Measurements from ENCODE around the gene CTRL.
"Not testable (repeated sequence)": the region's sequence is repeated elsewhere in the genome, so short reads cannot be mapped to it uniquely, and the experiment has no call there.

The CTRL gene

GRCh38 chr16:67940446-67941089, 8.9 kb upstream of the CTRL start:
- DNase-seq, result no peak

- no peak for DNase-seq
Measured at GRCh38 chr16:67939507-67940445, 8.1 kb upstream of the CTRL start.

DNA sequence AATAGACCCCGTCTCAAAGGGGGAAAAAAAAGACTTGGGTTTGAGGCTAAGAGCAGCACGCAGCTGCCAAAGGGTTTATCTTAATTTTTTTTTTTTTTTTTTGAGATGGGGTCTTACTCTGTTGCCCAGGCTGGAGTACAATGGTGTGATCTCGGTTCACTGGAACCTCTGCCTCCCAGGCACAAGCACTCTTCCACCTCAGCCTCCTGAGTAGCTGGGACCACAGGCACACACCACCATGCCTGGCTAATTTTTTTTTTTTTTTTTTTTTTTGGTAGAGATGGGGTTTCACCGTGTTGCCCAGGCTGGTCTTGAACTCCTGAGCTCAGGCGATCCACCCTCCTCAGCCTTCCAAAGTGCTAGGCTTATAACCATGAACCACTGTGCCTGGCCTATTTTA, 6.1 kb upstream of the CTRL start:
- DNase-seq, result not testable (repeated sequence)

- no peak for DNase-seq
Measured at GRCh38 chr16:67936880-67937605, 5.4 kb upstream of the CTRL start.

DNA sequence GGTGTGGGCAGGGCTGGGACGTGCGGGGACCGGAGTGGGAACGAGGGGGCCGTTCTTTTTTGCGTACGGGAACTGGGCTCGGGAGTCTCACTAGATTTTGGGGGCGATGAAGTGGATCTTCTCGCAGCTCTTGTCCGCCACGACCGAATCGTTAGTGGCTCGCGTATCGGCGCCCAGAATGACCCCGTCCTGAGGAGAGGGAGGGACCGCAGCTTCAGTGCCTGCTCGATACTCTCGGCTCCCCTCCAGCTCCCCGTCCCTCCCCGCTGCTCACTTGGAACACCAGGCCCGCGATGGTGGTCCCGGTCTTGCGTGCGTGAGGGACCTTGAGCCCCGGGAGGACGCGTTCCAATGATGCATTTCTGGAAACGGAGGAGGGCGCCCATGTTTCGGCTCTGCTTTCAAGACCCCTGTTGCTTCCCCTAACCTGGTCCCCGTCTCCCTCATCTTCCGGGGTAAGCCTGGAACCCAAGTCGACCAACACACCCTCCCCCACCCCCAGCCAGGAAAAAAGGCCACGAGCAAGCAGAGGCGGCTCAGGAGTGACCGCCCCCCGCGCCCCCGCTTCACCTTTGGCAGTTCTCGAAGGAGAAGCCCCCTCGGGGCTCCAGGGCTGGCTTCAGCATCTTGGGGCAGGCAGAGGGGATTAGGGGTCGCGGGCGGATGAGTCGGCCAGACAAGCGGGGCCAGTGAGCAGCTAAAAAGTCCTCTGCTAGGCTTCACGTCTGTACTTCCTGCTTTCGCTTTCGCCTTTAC, 4.6 kb upstream of the CTRL start, which contains the start of gene PSMB10:
TSS of gene PSMB10 (minus strand) at position 727 of the 756 bp plus-strand sequence. CDS start at position 626, 101 bp downstream.
- no peak for DNase-seq

- peak; percentile 91 for DNase-seq
Measured at GRCh38 chr16:67935402-67936123, 3.9 kb upstream of the CTRL start.

GRCh38 chr16:67935101-67935401, 3.4 kb upstream of the CTRL start:
- DNase-seq, result no peak

GRCh38 chr16:67934306-67935100, 2.8 kb upstream of the CTRL start:
- DNase-seq, result no peak

DNA sequence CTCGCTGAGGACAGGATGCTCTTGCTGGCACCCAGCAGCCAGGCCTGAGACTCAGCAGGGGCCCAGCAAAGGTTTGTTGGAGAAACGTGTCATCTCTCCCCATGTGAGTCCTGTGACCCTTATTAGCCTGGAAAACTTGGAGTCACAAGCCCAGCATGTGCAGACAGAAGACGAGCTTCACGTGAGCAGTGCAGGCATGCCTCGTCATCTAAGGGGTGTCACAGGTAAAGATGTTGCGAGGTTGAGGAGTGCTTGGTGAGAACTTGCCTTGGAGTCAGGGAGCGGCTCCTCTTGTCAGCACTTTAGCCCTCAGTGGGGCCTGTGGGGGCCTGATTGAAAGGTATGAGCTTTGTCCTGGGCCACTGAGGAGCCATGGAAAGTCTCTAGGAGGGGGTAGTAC, 2.1 kb upstream of the CTRL start:
- no peak for DNase-seq

GRCh38 chr16:67932462-67932840, 789 bp upstream of the CTRL start:
- no peak for DNase-seq

DNA sequence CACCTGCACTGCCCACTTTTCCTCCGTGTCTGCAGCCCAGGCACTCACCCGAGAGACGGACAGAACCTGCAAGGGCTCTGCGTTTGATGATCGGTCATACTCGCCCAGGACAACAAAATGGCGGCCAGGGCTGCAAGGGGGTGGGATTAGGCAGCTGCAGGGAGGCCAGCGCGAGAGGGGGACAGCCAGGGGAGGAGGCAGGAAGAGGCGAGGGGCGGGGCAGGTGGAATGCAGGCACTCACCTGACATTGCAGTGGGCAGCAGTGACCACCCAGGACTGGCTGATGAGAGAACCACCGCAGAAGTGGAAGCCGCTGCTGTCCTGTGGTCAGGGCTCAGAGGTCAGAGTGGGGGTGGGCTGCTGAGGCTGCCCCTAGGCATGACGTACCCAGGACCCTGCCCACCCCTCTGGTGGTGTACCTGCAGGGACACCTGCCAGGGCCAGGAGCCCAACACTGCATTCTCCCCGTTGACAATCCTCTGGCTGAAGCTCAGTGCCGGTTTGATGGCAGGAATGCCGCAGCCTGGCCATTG, 917 bp downstream of the CTRL start:
- no peak for DNase-seq

DNA sequence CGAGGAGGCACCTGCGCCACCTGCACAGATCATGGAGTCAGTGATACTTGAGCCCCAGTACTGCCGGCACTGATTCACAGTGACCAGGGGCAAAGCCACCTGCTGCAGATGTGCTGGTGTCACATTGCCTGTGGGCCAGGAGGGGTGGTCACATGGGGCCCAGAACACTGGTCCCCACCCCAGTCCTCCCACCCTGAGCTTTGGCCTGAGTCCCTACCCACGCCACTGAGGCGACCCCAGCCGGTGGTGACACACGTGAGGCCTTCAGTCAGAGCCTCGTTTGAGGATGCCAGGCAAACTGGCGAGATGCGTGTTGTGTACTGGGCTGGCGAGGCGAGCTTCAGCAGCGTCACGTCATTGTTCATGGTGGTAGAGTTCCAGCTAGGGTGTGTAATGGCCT, 1.5 kb downstream of the CTRL start:
- DNase-seq, result no peak

- DNase-seq, result peak; percentile 14
Measured at GRCh38 chr16:67928561-67929364, 2.9 kb downstream of the CTRL start.

GRCh38 chr16:67928147-67928546, 3.5 kb downstream of the CTRL start:
- no peak for DNase-seq

DNA sequence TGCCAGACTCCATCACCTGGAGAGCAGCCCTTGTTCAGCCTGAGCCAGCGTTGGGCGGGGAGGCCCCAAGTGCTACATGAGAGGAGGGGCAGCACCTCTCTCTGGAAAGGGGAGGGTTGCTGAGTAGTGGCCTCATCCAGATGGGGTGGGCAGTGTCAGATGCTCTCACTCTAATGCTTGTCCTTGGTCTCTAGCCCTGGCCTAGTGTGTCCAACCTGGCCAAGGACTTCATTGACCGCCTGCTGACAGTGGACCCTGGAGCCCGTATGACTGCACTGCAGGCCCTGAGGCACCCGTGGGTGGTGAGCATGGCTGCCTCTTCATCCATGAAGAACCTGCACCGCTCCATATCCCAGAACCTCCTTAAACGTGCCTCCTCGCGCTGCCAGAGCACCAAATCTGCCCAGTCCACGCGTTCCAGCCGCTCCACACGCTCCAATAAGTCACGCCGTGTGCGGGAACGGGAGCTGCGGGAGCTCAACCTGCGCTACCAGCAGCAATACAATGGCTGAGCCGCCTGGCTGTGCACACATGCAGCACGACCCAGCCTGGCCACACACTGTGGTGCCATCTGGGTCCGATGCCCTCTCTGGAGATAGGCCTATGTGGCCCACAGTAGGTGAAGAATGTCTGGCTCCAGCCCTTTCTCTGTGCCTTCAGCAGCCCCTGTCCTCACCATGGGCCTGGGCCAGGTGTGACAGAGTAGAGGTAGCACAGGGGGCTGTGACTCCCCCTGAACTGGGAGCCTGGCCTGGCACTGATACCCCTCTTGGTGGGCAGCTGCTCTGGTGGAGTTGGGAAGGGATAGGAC, 4.3 kb downstream of the CTRL start:
- DNase-seq, result no peak

GRCh38 chr16:67926181-67926750, 5.4 kb downstream of the CTRL start:
- peak; percentile 67 for DNase-seq

- DNase-seq, result no peak
Measured at GRCh38 chr16:67924140-67924906, 7.3 kb downstream of the CTRL start.

All from SHP77 treated with DMSO at 0.1 percent for 48 hours (cell line).